NCI-H2227 (cell line): ENCODE data around the gene GFRAL.
A peak's percentile ranks its signal among the peaks of the same experiment; 100 is the strongest.

Source experiments
- DNase-seq: peaks from one replicate; lab custom pipeline; 2025; ENCODE audit not compliant: unreplicated experiment; lab: John Stamatoyannopoulos, UW

GFRAL gene

DNA sequence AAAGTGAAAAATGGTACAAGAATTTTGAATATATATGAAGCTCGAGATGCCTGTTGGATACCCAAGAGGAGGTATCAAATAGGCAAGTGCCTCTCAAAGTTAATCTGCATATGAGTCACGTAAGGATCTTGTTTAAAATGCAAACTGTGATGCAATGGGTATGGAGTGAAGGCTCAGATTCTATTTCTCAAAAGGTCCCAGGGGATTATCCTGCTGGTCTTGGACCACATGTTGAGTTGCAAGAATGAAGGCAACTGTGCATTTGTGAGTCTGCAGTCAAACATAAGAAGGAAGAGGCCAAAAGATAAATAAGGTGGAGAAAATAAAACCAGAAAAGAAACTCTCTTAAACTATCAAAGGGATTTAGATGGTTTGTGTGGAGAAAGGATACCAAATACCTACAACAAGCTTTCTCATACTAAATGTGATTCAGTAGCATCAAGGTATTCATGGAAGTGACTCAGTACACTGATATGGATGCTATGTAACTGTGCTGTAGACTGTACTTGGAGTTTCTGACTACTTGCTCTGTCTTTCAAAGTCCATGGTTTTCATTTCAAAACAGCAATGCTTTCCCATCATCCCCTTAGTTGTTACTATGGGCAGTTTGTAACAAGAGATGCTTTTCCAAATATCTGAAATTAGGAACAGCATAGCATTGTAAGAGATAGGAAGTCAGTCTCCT is 106.3 kb downstream of the GFRAL start:
- DNase-seq, result no peak

DNA sequence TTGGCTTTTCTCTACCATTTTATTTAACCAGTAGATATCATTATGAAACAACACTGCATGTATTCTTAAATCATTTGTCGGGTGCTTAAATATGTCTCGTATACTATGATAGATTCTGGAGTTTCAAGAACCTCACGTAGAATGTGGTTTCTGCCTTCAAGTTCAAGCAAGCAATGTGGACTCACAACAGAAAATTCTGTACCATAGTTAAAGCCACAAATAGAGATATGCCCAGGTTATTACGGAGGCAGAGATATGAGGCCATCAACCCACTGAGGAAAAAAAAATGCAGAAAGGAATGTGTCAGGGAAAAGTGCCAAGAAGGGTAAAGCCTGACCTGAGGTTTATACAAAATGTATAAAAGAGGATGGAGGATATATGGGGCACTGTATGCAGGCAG is 109.9 kb downstream of the GFRAL start:
- no peak for DNase-seq

DNA sequence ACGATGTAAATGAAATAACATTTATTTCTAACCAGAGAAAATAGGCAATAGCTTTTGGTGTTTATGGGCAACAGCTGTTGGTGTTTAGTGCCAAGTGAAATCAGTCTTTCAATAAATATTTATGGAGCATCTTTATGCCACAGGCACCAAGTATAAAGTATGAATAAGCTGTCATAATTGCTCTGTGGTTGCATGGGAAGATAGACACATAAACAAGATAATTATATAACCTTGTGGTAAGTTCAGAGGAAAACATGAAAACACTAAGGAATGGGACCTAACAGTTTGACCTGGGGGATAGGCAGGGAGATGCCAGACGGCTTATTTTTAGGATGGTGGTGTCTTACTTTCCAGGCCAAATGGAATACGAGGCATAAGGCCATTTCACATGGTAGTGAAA is 110.9 kb downstream of the GFRAL start:
- no peak for DNase-seq

DNA sequence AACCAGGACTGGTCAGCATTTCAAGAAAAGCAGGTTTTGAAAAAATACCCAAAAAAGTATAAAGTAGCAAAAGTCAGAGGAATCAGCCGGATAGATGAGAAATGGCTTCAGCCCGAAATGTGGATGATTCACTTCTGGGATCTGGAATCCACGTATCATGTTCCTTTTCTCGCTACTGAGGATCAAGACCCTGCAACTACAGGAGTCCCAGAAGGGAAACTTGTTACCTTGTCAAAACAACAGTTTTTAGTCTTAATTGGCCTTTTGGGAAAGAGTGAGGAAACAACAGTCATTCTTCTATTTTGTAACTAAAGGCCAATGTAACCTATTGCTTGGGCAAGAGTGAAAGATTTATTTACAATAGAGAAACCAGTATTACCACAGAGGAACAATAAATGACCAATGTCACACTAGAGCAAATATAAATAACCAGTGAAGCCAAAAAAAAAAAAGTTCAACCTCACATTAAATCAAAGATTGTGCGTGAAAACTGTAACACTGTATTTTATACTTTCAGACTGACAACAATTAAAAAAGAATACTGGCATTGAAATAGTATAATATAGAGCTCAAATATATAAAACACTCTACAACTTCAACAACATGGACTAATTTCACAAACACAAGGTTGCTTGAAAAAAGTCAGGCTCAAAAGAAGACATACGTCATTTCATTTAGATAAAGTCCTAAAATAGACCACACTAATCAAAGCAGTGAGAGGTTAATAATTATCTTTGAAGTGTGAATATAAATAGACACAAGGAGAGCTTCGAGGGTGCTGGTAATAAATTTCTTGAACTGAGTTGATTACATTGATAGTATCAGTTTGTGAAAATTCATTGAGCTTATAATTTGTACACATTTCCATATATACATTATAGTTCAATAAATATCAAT is 116.2 kb downstream of the GFRAL start:
- no peak for DNase-seq

DNA sequence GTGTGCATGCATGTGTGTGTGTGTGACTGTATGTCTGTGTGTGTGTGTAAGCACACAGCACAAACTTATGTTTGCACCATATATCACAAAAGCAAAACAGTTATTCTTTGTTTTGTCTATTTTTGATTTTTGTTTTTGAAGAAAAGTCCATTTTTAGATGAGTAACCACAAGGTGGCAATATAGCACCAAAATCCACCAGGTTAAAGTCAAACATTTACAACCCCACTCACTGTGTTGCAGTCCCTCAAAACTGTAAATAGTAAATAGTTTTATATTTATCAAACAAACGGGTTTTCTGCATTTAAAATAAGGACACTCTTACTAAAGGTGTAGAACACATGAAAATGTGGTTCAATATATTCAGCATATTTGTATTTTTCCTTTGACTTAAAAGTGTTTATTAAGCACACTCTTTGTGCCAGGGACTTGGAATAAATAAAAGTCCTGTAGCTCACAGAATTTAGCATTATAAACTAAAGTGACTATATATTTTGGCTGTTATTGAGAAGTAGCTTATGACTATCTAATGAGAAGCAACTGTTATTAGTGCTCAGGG is 118.5 kb downstream of the GFRAL start:
- peak; percentile 10 for DNase-seq

DNA sequence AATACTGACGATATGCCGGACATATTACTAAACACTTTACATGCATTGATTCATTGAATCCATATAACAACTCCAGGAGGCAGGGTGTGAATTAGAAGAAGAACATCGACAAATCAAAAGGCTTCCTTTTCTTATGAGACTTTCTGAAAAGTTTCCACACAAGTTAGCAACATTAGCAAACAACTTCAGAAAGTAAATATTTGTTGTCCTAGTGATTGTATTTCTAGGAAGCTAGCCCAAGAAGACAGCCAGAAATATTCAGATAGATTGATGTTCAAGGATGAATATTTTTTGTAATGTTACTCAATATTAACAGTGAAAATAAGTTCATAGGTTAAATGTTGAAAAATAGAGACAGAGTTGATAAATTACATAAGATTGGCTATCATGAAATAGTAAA is 120.6 kb downstream of the GFRAL start:
- no peak for DNase-seq

DNA sequence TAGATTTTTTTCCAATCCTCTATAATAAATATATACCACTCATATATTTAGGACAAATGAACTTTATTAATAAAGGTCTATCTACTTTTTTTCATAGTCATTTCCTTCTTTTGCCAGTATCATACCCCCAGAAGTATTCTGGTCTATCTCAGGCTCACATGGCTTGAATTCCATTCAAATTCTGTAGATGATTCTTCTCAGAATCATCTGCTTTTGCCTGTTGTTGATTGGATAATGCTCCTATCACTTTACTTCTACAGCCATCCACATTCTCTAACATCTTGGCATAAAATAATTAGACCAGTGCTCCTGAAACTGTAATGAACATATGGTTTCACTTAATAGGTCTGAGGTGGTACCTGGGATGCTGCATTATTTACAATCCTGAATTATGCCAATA is 121.2 kb downstream of the GFRAL start:
- no peak for DNase-seq

DNA sequence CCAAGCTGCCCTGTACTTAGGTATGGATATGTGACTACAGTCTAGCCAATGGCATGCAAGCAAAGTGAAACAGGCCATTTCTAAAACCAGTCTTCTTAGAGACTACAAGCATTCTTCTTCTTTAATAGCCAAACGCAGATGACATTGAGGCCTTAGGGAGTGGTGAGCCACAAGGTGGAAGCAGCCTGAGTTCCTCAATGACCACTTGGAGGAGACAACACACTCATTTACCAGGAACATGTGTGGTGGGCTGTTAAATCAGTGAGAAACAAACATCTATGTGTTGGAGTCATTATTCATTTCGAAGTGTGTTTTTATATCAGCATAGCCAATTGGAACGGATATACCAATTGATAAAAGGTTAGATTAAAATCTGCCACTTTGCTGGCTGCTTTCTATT is 122.0 kb downstream of the GFRAL start:
- no peak for DNase-seq

DNA sequence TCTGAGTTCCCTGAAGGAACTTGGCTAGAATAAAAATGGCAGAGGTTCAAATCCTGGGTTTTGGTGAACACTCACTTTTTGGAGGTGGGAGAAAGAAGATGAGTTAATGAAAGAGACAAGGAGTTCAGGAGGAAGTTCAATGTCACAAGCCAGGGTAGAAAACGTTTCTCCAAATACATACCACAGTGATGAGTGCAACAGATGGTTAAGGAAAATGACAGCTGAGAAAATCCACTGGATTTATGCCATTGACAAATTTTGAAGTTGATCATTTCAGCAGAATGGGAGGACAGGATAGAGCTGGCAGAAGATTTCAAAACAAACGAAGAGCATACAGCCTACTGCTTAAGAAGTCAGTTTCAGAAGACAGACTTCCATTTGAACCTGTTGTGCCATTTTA is 122.7 kb downstream of the GFRAL start:
- DNase-seq, result no peak
